GM19025 (cell line): ENCODE results near the gene SLX4IP.

Source experiments
- ATAC-seq: cut with Tn5 transposase; IDR thresholded peaks from one replicate; pipeline ENCODE4 v1.9.1; 2021; ENCODE audit warnings: mild to moderate bottlenecking, low read depth, moderate library complexity; ENCODE audit not compliant: unreplicated experiment

The SLX4IP gene

DNA sequence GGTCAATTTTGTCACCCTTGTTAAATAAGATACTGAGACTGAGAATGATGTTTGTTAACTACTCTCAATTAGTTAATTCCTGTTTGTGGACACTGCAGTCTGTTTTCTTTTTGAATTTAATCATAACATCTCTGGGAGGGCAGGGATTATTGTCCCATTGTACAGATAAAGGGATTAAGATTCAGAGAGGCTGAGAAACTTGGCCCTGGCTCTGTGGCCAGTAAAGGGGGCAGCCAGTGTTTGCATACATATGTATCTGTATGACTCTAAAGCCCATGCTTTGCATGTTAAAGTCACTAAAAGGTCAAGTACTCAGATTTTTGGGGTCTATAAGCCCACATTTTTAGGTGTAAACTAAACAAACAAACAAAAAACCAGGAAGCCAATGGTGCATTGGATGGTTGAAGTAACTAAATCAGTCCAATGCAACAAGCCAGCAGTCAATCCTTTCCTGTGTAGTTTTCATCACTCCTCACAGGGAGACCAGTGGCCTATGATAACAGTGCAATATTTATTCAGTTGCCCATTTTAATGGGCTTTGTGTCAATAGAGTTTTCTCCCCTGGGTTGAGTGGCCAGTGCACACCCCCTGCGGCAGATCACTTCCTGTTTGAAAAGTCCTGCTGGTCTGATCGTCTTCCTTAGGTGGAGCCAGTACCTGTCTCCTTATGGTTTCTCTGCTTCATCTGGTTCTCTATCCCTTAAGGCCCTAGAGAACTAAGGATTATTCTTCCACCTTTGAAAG, 106.7 kb downstream of the SLX4IP start:
- no peak for ATAC-seq

DNA sequence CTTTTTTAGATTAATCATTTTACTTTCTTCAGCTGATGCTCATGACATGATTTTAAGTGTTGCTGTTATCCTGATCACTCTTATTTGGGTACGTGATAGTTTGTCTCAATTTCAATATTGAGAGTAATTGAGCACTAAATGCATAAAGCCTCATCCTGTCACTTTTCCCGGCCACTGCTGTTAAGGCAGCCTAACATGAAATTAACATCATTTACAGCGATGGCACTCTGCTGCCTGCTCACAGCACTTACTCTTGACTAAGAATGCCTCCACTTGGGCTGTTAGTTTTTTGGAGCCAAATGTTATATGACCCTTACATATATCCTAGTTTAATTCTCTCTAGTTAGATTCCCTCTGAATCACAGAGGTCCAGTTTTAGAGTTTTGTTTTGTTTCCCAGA, 107.3 kb downstream of the SLX4IP start:
- no peak for ATAC-seq

DNA sequence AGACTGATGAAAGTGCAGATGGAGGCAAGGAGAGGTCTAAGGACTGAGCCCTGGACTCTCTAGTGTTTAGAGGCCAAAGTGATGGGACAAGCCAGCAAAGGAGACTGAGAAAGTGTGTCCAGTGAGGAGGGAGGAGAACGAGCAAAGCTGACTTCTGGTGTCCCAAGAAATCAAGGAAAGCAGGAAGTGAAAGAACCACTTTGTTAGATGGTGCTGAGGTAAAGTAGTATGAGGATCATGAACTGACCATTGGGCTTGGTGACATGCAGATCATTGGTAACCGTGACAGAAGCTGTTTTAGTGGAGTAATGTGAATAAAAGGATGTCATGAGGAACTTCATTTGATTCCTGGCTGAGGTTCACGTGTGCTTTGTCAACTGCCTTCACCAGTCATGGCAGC, 108.4 kb downstream of the SLX4IP start:
- ATAC-seq, result no peak

DNA sequence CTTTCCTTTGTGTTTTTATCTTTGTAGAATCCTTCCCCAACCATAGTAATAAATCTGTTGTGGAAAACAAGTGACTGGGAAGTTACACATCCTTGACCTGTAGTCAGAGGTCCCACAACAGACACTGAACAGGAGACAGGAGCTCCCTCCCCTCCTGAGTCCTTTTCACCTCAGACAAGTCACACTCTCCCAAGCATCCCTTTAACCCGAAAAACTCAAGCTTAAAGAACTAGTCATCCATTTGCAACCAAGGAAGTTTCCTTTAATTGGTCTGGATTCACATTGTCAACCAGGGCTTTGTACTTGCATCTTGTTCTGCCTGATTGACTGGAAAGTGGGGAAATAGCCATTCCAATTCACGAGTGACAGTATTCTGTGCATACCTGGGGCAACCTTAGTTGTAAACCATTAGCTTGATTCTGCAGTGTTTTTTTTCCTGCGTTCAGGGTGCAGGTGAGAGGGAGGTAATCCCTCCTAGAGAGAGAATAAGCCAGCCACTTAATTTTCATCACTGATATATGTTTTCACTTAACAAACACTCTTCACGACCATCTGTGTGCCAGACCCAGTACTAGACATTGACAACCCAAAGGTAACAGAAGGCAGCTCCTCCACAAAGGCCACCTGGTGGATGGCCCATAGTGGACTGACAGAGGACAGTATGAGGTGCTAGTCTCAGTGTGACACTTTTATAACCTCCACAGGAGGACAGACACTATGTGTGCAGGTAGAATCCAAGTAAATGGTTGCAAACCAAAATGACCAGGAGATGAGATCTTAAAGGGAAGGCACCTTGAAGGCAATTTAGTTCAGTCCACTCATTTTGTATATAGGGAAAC, 112.4 kb downstream of the SLX4IP start:
- ATAC-seq, result no peak

DNA sequence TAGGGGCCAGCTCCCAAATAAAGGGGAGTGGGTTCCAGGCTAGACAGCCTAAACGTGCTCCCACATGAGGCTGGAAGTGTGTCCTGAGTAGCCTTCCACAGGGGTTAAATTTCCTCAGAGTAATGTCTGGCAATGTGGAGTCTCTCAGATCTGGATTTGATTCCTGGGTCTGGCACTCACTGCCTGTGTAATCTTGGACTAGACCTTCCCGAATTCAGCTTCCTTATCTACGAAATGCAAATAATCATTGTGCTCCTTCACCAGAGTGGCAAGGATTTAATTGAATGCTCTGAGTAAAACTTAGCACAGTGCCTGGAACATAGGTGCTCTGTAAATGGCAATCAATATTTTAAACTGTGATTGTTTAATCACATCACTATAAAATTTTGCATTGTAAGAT, 114.4 kb downstream of the SLX4IP start:
- ATAC-seq, result no peak

DNA sequence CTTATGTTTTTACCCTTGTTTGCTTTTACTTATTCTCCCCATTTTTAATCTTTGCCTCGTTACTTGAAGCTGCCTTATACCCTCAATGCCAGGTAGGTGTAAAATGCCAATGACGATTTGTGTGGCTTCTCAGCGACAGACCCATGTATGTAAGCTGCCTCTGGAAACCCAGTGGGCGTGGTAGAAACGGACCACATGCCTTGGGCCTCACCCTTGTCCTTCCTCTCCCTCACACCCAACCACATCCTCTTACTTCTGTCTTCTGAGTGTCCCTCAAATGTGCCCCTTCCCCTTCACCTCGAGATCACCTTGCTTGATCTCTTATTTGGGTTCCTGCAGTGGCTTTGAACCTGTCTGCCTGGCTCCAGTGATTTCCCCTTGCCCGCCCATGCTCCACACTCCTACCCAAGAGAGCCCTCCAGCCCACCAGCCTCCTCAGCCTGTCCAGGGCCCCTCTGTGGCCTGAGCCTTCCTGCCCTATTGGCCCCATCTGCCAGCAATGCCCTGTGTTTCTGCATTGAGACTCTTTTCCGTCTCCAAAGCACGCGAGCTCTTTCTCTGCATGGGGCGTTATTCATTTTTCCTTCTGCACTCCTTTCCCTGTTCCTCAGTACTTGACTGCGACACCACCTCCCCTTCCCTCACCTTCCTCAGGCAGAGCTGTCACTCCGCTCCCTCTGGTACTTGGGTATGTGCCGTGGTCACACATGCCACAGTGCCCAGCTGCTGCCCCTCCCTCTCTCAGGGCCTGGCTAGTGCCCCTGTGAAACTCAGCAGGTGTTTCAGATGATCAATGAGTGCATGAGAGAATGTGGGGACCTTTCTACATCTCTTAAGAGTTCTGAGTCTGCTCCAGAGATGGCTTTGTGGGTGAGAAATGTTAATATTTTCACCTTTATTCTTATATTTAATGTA, 115.4 kb downstream of the SLX4IP start:
- ATAC-seq, result no peak

DNA sequence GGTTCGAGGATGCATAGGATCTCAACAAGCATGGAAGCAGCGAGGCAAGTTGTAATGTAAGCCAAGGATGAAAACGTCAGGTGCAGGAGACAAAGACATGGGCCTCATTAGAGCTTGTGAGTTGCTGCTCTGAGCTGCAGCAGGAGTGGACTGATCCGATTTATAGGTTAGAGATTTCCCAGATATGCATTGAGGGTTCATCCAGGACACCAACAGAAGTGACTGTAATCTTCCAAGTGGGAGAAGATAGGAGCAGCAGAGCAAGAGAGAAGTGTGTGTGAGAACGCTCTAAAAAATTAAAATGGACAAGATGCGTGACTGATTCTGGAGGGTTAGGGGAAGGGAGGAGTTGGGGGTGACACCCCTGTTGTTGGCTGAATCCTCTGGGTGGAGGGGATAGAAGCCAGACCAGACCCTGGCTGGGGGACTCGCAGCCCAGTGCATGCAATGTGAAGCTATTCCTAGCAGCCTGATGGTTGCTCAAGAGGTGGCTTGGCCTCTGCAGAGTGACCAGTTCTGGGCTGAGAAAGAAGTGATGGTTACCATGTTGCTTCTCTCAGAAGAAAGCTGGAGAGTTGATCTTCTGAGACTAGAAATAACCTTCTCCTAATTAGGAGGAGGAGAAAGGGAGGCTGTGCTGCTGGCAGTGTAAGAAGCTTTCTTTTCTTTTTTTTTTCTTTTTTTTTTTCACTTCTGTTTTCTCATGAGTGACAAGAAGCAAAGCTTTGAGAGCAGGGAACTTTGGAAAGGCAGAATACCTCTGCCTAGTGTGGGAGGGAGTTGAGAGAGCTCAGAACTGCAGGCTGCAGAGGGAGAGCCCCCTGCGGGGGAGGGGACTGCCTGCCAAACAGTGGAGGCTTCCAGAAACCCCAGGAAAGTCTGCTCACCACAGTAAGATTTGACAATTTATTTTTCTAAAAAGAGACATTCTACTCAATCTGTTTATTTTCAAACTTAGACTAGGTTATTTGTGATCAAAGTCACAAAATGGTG, 116.9 kb downstream of the SLX4IP start:
- ATAC-seq, result peak; percentile 54

DNA sequence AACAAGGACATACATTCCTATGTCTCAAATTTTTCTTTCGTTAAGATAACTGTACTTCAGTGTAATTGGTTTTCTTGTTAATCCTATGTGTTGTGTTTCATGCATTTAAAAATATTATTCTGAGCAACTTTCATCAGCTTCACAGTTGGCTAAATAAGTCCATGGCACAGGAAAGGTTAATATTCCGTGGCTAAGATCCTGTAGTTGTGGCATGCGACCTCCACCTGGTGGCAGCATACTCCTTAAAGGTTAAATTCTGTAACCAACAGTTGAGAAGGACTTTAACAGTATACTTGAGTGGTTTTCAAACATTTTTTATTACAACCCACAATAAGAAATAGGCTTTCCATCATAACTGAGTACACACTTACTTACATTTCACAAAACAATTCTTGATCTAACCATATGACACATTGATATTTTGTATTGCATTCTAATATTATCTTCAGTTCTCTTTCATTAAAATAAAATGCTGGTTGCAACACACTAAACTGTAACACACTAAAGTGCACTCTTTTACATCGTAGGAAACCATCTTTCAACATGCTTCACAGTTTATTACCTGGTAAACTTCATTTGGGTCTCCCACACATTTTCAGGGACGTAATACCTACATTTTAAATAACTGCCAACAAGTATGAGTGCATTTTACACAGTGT, 118.3 kb downstream of the SLX4IP start:
- no peak for ATAC-seq

DNA sequence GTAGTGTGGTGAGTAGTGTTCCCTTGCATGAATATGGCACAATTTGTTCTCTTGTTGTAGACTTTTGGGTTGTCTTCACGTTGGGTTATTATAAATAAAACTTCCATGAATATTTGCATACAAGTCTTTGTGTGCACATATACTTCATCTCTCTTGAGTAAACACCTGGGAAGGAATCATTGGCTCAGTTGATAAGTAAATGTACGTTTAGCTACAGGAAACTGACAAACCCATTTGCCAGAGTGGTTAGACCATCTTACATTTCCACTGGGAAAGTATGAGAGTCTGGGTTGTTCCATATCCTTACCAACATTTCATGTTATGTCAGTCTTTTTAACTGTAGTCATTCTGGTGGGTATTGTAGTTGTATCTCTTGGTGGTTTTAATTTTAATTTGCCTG, 119.2 kb downstream of the SLX4IP start:
- ATAC-seq, result no peak

DNA sequence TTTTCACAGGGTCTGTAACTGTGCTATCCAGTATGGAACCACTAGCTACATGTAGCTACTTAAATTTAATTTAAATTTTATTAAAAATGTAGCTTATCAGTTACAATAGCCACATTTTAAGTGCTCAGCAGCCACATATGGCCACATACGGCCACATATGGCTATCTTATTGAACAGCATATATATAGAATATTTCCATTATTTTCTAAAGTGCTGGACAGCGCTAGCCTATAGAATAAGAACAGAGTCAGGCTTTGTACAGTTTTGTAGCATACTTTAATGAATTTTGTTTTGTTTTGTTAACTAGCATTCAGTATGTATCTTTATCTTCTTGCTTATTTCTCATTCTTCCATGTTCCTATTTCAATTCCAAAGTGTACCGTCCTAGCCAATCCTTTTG, 120.3 kb downstream of the SLX4IP start:
- no peak for ATAC-seq

DNA sequence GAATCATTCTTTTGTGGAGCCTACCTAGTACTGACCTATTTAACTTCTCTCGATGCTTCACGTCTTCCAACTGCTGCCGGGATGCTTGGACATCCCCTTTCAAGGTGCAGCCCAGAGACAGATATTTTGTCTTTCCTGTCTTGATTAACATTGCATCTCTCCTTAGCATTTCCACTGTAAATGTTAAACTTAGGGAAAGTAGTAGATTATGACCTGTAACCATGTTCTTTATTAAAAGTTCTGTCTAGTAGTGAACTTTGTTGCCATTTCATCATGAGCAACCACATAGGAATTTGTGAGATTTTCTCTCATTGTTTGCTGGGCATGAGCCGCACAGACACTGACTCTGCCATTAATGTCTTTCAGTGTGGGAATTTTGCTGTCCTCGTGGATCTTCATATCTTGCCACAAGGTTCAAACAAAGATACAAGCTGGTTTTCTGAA, 120.8 kb downstream of the SLX4IP start:
- no peak for ATAC-seq

DNA sequence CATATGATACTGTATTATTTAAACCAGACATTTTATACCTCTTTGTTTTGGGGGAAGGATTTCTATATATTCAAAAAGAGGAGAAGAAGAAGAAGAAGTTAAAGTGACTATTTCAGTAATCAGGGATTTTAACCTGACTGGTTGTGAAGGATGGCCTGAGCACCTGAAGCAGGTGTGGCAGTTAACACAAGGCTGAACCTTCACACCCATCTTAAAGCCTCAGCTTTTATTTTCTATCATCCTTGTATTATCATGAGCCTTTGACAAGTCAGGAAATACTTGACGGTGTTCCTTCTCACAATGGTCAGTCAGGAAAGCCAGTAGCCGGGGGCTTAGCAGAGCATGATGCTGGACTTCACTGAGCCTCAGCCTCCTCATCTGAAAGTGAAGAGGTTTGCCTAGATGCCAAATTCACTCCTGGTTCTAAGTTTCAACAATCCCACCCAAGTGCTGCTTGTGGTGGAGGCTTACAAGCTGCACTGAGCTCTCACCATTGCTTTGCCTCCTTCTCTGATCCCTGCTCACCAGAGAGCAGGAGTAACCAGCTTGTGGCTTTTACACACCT, 121.5 kb downstream of the SLX4IP start:
- no peak for ATAC-seq

DNA sequence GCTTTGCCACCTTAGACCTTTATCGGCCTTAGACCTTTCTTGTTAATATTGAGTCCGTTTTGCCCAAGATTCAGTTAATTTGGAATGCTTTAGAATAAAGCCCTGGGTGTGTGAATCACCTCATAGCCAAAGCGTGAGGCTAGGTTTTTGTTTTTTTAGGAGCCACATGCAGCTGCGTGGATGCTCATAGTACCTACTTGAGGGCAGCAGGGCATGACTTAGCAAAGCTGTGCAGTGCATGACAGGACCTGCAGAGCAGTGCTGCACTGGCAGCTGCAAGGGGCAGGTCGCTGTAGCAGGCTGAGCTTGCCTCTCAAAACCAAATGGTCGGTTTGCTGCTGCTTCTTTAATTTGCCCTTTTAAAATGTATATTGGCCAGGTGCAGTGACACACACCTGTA, 122.6 kb downstream of the SLX4IP start:
- ATAC-seq, result no peak

DNA sequence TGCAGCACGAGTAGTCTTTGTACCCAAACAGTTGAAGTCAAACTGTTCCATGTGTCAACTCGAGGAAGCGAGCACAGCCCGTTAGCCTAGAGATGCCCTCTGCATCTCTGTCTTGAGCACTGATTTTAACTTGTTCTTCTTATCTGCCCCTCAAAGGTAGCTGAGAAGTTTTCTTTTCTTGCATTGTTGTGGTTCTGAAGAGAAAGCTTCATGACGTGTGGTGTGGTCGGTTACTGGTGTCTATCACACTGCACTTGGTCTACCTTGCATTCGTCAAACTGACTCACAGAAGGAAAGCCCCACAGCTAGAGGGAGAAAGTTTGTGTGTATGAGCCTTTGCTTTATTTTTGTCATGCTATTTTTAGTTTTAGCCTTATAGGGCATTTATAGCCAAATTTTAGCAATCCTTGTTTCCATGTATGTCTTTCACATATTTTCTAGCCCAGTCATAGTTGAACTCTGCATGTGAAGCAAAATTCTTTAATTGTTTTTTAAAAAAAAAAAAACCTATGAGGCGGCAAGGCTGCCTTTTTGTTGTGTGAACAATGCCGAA, 123.6 kb downstream of the SLX4IP start:
- peak; percentile 75 for ATAC-seq

DNA sequence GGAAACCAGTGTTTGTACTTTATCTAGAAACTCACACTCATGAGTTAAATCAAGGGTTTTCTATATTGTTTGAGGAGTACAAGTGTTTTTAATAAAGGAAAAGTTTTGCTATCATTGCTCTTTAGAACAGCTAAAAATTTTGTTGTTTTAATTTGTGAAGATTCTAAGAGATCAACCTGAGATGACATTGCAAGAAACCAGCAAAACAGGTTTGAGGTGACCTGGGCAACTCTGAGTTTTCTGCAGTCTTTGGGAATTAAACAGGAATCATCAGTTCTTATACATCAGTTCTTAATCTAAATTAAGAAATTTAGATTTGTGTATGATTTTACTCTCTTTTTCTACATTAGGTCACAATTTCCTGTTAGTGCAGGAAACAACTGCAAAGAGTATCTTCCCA, 124.2 kb downstream of the SLX4IP start:
- ATAC-seq, result no peak

DNA sequence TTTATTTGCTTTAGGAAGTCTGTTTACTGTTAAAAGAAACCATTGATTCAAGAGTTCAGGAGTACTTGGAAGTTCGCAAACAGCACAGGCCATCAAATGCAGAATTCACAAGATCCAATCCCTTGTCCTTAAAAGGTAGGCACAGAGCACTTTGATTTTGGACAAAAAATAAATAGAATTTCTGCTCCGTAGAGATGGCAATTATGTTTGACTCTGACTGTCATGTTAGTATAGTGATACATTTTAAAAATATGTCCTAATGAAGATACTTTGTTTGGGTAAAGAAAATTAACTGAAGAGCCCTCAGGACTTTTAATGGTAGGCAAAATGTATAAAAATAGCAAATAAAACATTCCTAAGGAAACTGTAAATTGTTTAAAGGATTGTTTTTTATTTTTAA, 125.6 kb downstream of the SLX4IP start:
- no peak for ATAC-seq

DNA sequence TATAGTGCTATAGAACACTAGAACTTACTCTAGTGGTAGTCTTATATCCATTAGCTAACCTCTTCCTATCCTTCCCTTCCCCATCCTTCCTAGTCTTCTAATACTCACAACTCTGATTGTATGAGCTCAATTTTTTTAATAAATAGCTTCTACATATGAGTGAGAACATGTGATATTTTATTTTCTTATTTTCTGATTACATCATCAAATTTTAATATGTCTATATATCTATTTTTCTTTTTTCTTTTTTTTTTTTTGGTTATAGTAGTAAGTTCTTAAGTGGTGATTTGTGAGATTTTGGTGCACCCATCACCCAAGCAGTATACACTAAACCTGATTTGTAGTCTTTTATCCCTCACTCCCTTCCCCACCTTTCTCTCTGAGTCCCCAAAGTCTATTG, 126.2 kb downstream of the SLX4IP start:
- ATAC-seq, result no peak

DNA sequence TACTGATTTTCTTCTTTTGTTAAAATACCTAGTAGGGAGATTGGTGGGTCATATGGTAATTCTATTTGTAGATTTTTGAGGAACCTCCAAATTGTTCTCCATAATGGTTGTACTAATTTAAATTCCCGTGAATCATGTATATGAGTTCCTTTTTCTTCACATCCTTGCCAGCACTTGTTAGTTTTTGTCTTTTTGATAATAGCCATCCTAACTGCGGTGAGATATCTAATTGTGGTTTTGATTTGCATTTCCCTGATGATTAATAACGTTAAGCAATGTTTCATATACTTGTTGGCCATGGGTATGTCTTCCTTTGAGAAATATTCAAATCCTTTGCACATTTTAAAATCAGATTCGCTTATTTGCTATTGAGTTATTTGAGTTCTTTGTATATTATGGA, 127.8 kb downstream of the SLX4IP start:
- ATAC-seq, result no peak
